Stimulated activated CD4-positive, alpha-beta T cell treated with anti-CD3 and anti-CD28 coated beads, Interleukin-12 subunit alpha, Interleukin-12 subunit beta, amount 100 ng/mL, for 4 hours (primary cell): ENCODE data around the gene DNAH17.

Experiments used
- DNase-seq: peaks from one replicate; pipeline ENCODE4 v3.0.0-alpha.2; 2020

The DNAH17 gene

DNA sequence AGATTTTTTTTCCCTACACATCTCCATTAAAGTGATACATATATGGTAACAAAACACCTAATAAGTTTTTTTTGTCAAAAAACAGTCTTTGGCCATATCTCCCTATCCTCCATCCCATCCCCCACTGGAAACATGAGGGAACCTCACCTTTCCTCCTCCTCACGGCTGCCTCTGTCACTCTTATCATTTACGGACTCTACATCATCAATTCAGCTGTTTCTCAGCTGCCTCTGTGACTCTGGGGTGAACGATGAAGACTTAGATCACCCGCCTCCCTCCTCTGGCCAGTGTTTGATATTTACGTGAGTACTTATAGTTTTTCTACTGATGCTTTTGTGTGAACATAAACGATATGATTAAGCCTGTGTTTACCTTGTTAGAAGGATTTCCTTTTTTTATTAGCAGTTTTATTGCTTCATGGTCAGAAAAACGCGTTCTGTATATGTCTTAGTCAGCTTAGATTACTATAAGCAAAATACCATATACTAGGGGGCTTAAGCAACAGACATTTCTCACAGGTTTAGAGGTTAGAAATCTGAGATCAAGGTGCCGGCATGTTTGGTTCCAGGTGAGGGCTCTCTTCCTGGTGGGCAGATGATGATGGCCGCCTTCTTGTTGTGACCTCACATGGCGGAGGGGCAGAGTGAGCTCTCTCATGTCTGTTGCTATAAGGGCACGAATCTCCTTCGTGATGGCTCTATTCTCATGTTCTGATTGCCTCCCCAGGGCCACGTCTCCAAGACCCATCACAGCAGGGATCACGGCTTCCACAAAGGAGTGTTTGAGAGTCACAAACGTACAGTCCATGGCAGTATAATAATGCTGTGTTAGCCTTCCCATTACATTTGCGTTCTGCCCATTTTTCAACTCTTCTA is 32.1 kb downstream of the DNAH17 start:
- DNase-seq, result no peak

DNA sequence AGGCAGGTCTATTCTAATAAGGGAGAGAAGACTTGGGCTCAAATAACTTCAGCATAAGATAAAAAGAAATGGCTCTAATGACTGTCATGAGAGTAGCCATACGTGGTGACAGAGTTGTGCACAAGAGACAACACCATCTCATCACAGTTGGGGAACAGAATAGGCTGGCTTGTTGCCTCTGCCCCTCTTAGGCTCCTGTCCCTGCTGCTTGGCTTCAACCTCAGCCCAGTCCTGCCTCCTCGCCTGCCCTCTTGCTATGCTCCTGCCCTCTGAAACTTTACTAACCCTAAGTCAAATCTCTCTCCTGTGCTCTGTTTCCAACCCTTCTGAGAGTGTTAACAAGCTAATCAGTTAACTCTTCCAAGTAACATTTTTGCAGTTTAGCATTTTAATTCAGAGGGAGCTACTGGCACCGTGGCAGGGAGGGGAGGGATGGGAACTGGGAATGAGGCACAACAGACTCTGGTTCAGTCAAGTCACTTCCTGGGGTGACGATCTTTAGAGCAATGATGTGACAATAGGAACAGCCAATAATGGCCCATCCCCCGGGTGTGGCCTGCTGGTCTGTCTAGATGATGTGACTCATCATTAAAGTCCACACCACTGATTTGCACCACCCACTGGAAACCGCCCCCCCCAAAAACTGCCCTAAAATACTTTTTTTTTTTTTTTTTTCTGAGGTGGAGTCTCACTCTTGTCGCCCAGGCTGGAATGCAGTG is 35.5 kb downstream of the DNAH17 start:
- no peak for DNase-seq

DNA sequence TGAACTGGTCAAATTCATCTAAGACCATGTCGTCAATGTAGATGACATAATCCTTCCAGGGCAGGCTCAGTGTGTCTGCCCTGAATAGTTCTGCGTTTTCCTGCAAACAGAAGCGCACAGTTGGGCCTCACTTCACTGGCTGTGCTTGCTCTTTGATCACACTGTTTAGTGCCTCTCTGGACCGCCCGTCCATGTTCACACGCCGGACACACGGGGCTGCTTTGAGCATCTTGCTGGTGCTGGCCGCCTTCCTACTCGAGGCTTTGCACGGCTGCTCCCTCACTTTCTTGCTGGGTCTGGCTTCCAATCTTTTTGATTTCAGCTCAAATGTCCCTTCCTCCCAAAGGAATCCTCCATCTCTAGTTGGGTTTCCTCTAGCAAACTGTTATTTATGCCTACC is 37.4 kb downstream of the DNAH17 start:
- no peak for DNase-seq

DNA sequence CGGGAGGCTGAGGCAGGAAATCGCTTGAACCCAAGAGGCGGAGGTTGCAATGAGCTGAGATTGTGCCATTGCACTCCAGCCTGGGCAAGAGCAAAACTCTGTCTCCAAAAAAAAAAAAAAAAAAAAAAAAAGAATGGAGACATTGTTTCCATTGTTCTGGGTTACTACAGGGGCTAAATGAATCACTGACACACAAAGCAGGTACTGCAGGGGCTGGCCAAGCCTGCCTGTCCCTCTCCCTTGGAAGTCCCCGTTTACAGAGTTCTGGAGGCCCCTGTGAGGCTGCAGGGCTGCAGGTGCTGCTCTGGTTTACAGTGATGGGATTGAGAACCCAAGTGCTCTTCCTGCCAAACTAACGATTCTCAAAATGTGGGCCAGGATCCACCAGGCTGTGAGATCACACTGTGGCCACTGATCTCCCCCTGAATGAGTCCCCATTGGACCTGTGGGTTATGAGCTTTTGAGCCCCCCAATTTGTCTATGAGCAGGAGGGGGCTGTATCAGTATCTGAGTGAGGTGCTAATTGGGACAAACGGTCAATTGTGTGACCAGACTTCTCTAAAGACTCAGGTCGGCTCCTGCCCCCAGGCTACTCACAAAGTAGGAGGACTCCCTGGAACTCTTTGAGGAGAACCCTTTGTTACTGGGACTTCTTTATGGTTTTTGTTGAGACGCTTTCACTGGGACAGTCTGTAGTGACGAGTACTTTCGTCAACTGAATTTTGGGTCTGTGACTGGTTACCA is 39.0 kb downstream of the DNAH17 start:
- no peak for DNase-seq

DNA sequence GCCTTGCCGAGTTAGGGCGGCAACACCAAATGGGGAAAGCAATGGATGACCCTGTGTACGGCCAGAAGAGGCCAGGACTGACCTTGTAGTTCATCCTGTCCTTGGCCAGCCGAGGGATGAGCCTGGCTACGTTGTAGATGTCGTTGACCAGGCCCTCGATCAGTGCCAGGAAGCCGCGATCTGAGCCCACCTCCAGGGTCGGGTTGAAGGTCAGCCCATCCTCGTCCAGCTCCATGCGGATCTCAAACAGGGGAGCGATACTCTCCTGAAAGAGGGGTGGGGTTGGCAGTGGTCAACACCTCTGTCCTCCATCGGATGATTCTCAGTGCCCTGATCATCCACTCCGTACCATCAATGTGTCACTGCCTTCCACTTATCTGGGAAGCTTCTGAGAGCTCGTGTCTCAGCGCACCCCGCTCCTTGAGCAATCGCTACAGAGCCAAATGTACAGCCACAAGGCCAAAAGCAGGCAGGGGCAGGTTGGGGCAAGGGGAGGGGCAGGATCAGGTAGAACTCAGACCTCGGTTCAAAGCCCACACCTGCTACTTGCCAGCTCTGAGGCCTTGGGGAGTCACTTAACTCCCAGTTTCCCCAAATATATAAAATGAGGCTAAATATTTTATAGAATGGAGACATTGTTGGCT is 39.9 kb downstream of the DNAH17 start:
- no peak for DNase-seq

DNA sequence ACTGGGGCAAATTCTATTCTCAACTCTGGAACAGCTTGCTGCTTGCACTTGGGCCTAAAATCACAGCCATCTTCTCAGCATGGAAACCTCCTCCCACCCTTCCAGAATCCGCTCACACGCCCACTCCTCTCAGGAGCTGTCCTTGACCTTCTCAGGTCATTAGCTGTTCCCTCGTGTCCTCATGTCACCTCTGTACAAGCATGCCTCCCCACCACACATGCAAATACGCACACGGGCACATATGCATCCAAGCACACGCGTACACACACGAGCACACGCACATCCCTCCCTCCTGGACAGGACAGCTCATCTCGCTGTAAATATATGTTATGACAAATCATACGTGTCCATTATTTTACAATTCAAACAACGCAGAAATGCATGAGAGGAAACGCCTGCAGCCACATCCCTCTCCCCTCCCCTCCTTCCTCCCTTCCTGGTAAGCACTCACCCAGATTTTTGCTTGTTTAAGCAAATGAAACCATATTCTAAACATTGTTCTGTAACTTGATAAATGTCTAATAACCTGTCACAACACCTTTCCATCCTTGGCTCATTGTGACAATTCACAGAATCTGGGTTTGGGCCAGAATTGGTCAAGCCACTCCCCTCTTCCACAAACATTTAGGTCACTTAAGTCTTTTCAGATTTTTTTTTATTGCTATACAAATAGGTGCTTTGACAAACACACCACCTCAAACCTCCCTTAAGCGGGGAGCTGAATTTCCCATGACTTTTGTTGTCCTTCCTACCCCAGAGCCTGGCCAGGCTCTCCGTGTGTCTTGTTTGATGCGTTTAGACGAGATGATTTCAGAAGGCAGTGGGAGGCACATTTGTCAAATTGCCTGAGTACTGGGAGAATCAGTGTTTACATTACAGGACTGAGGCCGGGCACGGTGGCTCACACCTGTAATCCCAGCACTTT is 41.7 kb downstream of the DNAH17 start:
- DNase-seq, result no peak

DNA sequence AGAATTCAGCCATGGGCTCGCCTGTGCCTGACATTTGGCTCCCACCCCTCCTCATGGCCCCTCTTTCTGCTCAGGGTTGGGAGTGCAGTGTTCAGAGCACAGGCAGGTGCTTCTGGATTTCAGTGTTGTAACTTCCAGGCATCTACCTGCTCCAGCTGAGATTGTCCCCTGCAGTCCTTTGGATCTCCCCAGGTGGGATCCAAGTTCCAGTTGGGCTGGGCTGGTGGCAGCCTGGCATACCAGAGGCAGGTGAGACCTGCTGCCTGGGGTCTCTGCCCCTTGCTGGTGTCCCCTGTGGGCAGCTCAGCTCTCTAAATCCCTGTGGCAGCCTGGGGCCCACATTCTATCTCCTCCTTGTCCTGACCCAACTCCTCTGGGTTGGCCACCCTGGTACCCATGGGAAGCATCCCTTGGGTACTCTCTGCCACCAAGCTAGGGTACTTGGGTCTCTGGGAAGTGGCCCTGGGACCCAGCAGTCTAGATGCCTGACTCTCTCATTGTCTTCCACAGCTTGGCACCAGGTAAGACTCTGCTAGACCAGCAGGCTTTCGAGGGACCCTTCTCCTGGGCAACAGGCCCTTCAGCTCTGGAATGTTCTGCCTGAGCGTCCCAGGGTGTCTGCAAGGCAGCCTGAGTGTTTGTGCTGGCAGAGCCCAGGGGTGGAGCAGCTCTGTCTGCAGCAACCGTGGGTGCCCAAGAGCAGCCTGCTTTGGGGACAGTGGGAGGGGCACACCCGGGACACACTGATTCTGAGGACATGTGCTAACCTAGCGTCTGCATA is 42.5 kb downstream of the DNAH17 start:
- no peak for DNase-seq

DNA sequence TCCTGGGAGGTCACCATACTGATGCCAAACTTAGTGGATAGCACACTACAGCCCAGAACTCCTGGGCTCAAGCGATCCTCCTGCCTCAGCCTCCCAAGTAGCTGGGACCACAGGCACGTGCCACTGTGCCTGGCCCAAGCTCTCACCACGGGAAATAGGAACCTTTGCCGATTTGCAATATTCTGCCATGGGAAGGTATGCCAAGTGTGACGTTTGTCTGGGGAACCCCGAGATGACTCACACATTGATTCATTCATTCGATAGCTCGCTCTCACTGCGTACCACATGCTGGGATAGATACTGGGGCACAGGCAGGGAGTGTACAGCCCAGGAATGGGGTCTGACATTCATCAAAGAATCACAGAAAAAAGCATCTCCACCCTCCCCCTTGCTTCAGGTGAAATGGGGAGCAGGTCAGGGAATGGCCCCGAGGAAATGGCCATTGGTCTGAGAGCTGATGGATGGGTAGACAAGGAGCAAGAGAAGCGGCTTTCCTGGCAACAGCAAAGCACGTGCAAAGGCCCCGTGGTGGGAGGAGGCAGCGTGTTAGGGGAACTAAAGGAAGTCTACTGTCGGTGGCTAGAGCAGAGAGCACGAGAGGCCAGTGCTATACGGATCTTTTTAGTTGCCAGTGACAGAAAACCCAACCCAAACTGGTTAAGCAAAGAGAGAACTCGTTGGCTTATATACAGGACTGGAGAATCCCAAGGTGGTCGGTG is 44.1 kb downstream of the DNAH17 start:
- no peak for DNase-seq

DNA sequence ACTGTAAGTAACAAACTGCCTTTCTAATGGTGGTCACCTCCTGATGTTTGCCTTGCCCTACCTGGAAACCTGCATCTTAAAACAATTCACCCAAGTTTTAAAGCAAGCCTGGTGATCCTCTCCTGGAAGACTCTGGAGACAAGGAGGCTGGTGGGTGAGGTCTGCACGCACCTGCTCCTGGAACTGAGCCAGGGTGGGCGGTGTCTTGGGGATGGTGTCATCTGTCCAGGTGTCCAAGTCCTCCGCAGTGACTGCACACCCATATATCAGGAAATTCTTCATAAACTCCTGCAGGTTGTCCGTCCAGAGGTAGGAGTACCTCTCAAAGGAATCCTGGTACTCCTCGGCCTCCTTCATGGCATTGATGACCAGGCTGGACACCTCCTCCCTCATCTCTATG is 44.9 kb downstream of the DNAH17 start:
- DNase-seq, result no peak

DNA sequence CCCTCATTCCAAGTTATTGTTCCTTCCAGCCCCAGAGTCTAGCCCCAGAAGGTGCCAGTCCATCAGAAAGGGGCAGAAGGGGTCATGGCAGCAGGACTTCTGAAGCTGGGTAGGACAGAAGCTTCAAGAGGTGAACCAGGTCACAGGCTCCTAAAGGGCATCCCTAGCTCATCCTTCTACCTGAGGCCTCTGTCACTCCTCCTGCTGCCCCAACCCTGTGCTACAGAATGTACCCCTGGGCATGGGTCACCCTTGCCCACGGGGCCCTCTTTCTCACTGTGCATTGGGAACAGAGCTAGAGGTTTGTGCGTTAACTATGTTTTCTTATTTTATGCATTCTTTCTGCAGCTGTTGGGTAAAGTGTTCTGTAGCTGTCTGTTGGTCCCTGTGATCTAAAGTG is 46.5 kb downstream of the DNAH17 start:
- DNase-seq, result no peak

DNA sequence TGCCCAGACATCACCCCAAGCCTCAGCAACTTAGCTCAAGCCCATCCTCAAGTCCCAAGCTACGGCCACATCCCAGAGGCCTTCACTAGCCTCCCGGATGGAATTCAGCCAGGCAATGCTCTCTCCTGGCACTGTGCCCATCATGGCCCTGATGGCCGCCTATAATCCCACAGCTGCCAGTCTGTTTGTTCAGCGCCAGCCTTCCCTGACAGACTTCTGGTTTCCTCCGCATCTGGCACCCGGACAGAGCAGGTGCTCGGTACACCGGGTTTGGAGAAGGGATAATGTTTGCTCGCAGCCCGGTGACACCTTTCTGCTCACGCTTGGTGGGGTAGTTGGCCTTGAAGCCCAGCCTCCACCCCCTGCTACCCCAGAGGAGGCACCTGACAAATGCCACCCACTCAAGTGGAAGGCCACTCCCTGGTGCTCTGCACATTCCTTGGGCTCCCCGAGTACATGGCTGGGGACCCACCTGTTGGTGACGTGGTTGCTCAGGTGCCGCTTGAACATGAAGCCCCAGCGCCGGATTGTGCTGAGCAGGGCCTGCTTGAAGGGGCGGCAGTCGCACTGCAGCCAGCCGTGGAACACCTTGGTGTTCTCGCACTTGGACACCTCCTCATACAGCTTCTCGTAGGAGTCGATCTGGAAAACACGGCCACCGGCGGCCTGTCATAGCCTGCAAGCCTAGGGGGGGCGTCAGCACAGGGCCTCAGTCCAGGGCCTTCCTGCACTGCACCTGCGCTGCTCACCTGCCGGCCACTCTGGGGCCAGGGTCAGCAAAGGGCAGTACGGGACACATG is 47.1 kb downstream of the DNAH17 start:
- DNase-seq, result no peak

DNA sequence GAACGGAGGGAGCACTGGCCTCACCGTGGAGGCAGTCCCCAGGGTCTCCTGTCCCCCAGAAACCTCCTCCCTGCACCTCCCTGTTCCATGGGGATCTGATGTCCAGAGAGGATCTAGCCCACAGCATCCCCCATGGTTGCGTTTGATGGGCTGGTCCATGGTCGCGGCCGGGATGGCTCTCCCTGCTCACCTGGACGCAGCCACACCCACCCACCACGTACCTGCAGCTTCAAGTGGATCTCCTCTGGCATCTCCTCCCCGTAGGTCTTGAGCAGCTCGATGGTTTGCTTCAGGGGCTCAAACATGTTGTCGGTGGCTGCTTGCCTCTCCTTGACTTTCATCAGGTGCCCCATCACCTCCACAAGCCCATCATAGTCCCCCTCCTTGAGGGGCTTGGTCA is 47.9 kb downstream of the DNAH17 start:
- DNase-seq, result no peak

DNA sequence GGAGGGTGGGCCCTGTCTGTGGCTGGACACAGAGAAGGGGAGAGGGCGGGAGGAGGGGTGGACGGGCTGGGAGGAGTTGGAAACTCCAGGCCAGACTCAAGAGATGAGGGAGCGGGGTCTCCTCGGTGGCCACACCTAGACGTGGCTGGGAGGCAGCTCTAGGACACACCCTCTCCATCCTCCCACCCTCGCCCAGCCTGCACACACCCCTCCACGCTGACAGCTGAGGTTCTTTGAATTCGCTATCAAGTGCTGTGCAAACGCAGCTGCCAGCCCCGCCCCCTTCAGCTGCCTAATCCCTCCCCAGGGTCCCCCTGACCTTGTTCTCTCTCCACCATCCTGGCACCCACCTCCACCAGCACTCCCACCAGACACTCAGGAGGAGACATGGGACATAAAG is 48.7 kb downstream of the DNAH17 start:
- DNase-seq, result no peak

DNA sequence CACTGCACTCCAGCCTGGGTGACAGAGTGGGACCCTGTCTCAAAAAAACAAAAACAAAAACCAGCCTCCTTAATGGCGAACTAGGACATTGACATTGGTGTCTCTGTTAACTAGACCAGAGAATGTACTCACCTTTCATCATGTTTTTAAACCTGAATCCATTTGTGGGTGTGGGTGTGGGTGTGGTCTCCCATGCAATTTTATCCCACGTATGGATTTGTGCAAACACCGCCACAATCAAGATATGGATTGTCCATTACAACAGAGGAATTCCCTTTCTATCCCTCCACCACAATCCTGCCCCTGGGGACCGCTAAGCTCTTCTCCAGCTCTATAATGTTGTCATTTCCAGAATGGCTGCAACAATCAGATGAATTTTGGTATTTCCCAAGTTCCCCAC is 49.9 kb downstream of the DNAH17 start:
- DNase-seq, result no peak

DNA sequence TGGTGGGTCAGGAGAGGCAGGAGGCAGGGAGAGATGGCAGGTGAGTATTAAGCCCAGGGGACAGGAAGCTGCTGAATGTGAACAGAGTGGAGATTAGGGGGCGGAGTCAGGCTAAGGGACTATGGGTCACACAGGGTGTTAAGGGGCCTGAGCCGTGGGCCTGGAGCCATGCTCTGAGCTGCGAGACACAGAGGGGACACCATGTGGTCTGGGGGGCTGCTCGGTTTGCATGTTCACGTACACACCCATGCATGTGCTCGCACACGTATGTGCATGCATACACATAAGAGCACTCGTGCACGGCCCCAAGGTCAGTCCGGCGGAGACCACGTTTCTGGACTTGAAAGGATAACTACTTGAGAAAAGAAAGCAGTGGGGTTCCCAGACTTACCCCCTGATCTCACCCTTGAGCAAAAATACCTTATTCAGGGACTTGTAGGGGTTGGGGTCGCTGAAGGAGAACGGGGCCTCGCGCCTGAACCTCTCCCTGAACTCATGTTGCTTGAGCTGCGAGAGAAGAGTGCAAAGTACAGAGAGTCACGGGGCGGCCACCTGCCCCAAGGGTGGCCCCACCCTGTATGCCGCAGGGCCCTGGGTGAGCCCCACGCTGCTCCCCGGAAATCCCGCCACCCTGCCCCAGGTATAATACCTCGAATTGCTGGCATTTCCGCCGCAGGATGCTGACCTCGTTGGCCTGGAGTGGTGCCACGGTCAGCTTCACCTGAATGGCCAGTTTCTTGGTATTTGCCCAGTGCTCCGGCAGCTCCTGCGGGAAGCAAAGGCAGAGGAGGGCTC is 50.8 kb downstream of the DNAH17 start:
- no peak for DNase-seq

DNA sequence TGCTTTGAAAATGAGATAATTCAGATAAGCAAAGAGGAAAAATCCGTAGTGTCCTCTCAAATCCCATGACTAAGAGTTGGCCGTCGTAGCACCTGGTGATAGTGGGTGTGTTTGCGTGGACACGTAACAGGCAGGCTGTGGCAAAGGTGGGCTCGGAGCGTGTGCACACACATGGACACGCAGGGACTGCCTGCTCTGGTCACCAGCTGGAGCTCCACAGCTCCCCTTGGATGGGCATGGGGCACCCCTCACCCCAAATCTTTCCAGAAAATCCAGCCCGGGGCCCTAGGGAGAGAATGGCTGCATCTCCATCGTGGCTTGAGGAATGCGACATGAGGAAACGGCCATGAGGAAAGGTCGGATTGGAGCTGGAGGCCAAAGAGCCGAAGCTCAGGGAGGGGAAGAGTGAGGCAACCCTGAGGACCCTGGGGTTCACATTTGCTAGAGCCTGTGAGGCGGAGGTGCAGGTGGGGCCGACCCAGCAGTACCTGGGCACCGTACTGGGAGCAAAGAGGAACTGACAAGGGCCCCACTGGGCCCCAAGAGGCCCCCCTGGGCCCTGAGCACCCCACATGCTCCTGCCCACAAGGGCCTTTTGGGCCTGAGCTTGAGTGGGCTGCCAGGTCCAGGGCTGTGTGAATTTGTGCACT is 51.6 kb downstream of the DNAH17 start:
- no peak for DNase-seq

DNA sequence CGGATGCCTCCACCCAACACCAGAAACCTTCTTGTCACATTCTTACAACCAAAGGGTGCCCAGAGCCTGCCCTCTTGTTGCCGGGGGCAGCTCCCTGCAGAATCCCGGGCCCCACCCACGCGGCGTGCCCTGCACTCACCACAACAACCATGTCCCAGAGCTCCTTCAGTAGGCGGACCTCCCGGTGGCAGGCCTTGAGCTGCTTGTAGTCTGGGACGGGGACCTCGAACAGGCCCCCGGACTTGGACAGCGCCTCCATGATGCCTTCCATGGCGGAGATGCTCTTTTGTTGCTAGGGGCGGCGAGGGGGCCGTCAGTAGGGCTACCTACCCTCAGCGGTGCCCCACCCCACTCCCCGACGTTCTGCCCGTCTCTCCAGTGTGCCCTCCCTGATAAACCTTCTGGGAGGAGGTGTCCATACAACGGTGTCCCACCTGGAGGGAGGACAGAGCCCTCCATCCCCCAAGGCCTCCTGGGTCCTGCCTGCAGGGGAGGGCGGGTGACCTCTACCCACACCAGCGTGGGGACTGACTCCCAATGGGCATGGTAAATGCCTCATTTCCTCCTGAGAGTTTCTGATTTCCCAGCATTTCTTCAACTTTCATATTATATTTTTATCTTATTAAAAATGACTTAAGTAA is 52.2 kb downstream of the DNAH17 start:
- no peak for DNase-seq
